ENCODE measurements around the gene TNFAIP2.

- TF ChIP-seq CTCF (IDR thresholded peaks at IDR 0.05; ENCODE audit: low read length), result no peak
- TF ChIP-seq EZH2 (optimal IDR thresholded peaks at IDR 0.05; ENCODE audit: low read depth, low read length), result no peak
- no peak for TF ChIP-seq EZH2phosphoT487 (IDR thresholded peaks at IDR 0.05; ENCODE audit: low read length)
These were observed 37.2 kb downstream of the TNFAIP2 start for GRCh38 chr14:103160321-103161053.
